HG03378 (cell line): ENCODE data around the gene URAD.

ENCODE experiments used
- ATAC-seq: cut with Tn5 transposase; IDR thresholded peaks from one replicate; pipeline ENCODE4 v1.9.1; 2021; ENCODE audit warnings: mild to moderate bottlenecking, moderate library complexity; ENCODE audit not compliant: unreplicated experiment

The URAD gene

DNA sequence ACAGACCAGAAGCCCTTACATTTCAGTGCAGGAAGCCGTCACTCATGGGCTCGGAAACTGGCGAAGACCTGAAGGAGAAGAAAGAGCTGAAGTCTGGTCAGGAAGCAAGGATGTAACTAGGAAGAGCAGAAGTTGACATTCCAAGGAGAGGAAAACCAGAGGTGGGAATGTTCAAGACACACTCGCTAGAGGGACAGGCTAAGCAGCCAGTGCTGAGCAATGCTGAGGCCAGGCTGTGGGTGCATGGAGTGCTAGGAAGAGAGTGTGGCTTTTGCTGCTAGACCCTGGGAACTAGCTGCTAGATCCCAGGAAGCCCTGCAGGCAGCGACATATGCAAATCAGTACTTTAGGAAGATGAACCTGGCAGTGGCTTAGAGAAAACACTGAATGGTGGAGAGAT, 12.1 kb upstream of the URAD start:
- ATAC-seq, result no peak

DNA sequence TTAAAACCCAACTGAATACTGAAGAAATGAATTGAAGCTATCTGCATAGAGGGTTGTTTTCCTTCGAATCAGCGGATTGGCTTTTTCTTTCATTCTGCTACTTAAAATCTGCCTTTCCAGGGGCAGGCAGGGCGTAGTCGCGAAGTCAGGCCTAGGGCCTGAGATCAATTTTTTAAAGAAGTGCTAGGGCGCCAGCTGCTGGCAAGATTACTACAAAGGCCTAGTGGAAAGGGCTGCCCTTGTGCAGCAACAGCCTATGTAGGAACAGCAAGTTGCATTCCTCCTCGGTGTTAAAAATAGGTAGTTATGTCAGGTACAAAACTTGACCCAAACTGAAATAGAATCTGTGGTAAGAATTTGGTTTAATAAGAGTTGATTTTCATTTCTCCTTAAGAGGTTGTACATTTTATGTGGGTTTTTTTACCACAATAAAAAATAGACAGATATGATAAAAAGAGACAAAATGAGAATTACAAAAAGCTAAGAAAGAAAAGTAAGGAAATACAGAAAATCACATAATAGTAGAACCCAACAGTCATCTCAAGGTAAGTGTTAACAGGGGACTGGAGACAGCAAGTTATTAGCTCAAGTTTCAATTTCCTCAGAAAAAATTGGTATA, 9.5 kb upstream of the URAD start:
- ATAC-seq, result no peak

DNA sequence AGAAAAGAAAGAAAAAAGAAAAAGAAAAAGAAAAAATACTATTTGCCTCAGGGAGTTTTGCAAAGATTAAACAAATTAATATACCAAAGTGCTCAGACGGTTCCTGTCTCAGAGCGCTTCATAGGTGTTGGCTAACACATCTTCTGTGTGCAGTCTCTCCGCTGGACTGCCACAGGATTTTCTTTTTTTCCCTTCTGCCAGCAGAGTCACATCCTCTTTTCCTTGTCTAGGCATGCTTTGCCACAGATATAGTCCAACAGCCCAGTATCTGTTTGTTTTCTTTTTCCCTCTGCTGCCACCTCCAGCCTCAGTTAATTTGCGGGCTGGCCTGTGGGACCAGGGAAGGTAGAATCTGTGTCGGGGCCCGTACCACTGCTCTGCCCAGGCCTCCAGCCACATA, 3.4 kb upstream of the URAD start:
- no peak for ATAC-seq

DNA sequence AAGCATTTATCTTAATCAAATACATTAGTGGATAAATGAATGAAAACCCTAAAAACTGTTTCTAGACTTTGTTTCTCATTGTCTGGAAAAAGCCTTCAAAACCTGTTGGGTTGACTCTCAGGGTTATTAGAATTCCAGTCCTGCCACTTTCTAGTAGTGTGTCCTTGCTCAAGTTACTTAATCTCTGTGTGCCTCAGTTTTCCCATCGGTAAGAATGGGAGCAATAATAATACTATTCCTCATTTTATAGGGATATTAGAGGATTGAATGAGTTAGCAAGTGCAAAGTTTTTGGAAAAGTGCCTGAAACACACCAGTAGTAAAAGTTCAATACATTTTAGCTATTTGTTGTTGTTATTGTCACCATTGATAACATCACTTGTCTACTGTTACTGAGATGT, 2.9 kb downstream of the URAD start:
- no peak for ATAC-seq

DNA sequence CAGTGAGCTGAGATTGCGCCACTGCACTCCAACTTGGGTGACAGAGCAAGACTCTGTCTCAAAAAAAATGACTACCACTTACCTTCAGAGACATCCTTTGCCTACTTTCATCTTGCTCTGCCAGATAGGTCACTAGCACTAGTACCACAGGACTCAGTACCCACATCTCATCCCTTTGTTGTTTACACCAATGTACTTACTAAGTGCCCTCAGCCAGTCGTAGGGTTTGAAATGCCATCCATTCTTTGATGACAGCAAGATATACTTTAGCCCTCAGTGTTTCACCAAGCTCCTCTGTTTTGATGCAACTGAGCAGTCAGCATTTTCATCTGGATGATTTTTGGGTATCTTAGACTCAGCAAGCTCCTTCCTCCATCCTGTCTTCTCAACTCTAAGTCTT, 6.1 kb downstream of the URAD start:
- ATAC-seq, result no peak

DNA sequence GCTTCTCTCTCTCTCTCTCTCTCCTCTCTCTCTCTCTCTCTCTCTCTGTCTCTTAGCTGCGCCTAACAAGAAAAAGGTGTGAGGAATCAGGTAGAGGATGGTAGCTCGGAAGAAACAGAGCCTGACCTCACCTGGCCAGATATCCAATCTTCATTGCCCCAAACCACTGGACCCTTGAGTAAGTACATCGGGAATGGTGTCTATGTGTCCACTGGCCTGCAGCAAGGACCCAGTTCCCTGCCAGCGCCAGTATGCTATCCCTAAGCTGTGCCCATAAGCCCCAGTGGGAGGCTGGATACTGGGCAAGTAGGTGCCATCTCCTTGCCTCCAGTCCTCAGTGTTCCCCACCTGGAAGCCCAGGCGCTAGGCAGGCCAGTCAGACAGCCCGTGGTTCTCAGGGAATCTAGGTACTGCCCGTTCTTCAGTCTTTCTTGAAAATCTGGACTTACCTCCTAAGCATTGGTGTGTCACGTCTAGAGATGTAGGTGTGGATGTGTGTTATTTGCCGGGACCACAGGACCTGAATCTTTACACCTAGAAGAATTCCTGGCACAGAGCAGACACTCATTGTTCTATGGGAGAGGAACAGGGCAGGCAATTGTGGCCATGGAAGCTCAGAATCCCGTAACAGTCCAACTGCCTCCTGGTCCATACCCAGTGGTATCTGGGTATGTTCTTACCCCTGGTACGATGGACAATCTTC, 7.3 kb downstream of the URAD start:
- ATAC-seq, result no peak

DNA sequence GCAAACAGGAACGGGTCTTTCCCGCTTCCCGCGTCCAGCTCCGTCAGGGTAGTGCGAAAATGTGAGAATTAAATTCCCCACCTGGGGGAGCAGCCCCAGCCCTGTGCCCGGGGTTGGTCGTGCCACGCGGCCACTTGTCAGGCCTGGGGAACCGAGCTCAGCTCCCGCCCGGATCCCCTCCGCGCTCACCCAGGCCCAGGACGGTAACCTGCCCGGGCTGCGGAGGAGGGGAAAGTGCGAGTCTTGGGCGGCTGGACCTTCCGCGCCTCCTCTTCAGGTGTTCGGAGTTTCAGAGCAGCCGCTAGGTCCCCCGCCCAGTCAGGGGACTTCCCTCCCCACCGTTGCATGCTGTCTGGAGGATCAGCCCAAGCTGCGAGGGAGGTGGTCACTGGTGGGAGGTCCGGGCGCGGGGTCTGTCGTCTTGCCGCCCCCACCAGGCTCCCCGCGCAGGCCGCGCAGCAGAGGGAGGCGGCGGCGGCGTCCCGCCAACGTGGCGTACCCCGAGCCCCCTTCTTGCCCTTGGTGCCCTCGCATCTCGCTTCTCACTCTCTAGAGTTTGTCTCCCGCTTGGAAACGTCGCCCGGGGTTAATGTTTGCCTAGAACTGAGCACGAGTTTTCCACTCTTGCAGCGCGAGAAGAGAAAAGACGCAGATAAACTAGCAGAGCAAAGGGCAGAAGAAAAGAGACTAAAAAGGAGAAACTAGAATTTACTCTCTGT, 8.1 kb downstream of the URAD start:
- ATAC-seq, result no peak

DNA sequence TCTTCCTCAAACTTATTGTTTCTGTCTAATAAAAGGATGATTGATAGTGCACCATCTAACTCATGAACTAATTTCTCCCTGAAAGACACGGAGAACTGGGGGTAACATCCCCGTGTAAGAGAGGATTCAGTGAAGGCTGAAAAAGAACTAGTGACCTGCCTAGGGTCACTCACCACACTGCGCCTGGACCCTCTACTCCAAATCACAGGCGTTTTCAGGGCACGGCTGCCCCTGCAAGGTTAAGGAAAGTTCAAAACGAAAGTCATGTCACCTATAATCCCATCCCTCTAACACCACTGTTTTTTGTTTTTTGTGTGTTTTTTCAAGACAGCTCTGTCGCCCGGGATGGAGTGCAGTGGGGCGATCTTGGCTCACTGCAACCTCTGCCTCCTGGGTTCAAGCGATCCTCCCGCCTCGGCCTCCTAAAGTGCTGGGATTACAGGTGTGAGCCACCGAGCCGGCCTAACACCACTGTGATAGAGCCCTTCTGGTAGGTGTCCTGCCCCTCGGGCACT, 8.7 kb downstream of the URAD start:
- no peak for ATAC-seq

DNA sequence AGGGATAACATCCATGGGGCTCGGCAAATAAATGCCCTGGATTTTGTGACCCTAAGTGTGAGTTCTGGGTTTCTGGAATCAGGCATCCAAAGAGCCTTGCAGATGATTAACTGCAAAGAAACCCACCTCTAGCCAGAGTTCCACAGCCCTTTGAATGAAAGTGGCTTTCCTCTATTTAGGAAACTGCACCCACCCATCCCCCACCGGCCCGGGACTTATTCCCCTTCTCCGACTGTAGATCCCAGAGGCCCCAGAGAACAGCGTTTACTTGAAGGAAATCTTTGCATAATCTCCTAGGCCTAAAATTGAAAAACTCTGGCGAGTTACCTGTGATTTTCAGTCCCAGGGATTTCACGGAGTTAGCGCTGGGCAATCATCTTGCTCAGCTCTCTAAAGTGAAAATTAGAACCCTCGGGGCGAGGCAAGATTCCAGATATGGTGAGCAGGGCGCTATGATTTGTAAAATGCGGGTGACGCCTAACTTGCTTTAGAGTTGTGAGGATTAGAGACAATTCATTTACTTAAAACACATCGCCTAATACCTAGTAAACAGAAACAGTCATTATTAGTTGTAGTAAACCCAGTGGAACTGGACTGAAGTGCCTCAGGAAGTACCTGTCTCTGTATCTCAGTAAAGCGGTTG, 9.4 kb downstream of the URAD start:
- no peak for ATAC-seq

DNA sequence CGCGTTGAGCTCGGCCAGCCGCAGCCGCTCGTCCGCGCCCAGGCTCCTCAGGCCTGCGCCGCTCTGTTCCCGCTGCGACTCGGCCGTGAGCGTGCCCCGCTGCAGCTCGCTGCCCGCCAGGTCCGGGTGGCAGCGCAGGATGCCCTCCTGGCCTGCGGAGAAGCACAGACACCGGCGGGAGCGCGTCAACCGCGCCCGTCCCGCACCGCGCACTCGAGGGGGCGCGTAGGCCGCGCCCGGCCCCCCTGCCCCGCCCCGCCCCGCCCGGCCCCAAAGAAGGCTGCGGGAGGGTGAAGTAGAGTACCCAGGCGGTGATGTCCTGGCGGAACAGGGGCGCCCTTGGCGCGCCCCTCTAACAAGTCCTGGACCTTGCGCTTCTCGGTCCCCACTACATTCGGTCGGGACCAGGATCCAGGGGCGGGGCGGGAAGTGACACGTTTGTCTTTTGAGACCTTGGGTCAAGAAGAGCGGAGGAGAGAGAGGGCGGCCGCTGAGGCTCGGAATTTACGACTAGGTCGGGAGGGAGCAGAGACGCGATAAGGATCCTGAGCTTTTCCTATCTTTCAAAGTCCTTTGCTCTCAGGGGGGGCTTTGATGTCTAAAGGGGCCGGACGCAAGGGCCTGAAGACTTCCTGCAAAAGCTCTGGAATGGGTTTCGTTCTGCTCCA, 10.1 kb downstream of the URAD start:
- no peak for ATAC-seq

DNA sequence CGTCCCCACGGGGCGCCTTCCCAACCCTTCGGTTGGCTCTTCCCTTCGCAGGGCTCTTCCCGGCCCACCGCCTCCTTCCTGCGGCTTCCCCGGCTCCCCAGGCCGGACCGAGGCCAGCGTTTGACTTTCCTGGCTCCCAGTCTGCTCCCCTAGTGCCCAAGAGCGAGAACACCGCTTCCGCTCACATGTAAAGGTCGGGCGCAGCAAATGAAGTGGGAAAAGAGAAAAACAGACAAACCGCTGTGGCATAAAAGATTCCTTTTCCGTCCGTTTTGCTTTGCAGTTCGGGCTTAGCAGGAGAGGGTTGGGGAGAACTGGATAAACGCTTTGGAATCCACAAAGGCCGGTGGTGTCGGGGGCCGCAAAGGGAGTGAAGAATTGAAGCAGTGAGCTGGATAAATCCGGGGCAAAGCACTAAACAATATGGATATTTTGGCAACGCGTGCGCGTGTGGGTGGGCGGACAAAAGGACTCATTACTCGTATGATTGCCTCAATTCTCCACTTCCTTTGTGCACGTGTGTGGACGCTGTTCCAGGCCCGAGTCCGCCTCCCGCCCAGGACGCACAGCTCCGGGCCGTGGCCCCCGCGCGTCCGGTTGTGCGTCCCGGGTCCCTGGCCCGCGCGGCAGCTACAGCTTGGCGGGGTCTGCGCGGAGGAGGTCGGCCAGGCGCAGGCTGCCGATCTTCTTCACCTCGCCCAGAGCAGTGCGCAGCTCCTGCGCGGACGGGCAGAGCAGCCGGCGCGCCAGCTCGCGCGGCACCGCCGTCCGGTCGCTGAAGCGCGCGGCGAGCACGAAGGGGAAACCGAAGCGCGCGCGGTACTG, 10.8 kb downstream of the URAD start:
- ATAC-seq, result no peak

DNA sequence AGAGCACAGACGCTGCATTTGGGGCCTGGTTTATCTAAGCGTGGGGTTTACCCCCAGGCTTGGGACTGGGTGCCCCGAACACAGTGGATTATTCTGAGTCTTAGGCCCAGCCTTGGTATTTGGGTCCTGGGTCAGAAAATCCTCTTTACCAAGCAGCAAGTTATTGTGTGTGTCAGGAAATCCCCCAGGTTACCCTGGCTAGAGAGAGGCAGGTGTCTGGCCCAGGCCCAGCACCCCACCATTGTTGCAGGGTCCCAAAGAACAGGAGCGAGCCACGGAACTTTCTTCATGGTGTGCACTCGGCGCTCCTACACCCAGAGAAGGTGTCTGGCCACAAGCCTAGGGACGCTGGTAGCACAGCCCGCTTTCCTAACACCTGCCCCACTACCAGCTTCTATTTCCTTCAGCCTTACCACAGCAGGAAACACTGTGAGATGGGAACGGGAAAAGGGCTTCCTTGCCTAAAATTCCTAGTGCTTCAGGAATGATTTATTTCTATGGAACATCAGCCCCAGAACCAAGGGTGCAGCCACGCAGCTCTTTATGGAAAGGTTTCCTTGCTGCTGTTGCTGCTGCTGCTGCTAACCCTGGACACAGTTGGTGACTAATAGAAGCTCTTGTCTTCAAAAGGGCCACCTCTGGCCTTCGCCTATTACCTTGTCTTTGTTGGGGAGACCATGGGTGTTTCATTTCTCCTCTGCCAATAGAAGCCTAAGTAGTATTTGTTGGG, 12.0 kb downstream of the URAD start:
- no peak for ATAC-seq

DNA sequence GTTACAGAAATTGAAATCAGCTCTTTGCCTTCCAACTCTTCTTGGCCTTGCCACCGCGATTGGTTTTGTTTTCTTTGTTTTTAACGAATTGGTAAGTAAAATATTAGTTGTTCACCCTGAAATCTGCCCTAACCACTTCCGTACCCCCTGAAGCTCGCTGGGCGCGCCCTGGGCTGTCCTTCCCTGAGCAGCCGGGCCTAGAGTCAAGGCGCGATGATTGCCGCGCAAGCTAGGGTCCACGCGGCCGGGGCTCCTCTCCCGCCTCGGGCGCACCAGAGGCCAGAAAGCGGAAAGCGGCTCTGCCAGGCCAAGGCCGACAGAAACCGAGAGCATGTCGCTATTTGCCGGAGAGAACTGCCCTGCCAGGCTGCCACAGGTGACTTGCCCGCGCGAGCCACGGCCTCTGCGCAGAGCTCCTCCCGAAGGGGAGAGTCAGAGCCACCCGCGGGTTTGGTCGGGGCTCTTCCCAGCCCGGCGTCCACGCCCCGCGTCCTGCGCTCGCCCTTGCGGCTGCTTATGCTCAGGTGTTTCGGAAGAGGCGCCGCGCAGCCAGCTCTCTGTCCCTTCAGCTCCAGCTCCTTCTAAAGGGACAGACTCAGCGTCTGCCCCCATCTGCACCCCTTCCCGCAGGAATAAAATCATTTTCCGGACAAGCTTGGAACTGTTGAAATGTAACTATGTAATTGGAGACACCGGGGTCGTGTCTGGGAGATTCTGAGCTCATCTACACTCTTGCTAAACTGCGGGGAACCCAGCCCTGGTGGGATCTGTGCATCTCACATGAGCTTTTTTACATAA, 12.7 kb downstream of the URAD start:
- ATAC-seq, result no peak

DNA sequence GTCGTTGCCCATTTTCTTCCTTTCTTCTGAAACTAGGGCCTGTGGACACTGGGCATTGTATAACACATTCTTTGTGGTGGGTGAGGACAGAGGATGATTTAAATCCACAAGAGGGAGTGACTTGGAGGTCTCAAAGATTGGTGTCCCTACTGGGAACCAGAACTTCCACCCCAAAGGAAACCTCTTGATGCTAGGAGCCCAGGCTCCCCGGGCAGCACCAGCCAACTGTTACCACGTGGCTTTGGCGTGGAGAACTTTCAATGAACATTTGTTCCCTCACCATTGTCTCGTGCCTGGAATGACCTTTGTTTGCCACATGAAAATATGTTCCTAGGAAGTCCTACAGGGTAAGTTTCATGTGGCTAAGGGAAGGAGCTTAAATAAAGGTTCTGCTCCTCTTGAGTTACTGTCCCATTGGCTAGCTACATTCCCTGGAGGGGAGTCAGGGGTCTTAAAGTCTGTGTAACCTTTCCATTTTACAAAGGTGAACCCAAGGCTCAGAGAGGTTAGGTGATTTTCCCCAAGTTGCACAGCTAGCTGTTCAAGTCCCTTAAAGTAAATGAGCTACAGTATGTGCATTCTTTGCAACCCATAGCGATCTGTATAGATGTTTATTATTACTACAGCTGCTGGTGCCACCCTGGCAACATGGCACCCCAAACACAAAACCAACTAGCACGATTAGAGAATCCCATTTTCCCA, 14.4 kb downstream of the URAD start:
- ATAC-seq, result no peak

DNA sequence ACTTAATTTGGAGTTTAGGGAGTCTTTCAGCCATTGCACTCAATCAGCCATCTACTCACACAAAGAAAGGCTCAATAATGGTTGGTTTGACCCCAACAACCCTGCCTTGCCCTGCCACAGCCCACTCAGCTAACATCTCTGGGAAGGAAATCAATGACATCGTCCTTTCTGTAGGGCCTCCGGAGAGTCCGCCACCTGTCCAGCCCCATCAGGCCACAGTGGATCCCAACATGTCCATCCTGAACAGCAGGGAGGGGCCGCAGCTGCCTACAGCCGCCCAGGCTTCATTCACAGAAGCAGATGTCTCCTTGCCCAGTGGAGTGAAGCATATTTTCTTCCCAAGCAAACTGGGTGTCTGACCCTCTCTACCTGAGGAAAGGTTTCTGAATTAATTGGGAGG, 15.2 kb downstream of the URAD start:
- ATAC-seq, result no peak

DNA sequence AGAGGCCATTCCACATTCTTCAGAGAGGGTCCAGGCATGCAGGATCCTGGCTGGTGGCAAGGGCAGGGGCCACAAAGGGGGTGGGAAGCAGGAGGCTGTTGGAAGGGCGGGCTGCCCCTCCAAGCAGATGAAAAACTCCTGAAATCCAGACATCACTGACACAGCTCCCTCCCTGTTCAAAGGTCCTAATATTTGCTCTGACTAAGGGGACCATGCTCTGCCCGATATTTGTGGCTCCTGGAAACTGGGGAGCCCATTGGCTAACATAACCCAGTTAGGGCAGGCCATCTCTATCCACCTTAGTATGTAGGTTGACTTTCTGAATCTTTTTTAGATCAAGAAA, 16.0 kb downstream of the URAD start:
- no peak for ATAC-seq

DNA sequence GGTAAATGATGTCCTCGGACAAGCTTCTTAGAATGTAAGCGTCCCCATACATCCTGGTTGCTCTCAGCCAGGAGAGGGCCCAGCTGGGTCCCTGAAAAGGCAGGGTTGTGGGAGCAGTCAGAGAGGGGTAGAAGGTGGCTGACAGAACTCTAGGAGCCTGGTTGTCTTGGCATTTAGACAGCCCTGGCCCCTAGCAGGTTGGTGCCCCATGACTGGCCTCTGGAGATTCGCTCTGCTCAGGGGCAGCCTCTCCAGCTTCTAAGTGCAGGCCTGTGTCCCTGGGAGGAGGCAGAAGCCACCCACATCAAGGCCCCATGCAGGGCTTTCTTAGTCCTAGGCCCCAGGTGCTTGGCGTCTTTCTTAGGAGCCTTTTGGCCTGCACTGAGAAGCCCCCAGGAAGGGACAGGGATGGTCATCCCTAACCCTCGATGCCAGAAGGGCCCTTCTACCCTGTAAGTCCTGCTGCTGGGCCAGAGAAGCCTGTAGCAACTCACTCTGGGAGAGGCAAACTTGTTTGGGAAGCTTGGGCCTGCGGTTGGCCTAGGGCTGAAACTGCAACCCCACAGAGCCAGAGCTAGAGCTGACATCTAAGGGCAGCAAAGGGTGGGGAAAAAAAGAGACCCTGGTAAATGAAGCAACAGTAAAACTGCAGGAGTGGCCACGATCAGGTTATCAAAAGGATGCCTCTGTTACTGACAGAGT, 16.6 kb downstream of the URAD start:
- no peak for ATAC-seq

DNA sequence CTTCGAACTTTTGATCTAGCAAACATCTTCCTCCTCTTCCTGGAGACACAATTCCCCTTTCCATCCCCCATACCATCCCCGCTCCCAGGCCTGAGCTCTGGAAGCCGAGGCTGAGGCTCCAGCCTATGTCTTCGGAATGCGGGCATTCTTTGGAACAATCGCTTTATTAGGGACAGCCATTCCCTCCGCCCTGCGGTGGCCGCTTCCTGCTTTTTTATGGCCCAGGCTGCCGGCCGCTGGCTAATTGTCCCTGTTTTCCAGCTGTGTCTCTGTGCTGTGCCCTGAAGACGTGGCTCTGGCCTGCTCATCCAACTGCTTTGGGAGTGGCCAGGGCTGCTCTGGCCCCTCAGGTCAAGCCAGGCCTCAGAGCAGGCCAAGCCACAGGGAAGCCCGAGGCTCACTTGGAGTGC, 17.3 kb downstream of the URAD start:
- no peak for ATAC-seq
